ENCODE measurements around the gene BIN2. TPM values are rescaled to one million over a fixed set of nuclear protein-coding genes. Genes with fewer than 3 reads are reported as not detected.

Gene BIN2
- total and polyA plus RNA-seq, 9 of the 15 experiments (the other 6 are each of a cell fraction or from before 2014, with no cell fraction given): 0.04 to 0.39 (median 0.25) TPM; not detected in 1

- TF ChIP-seq ZNF584 (CRISPR knock-in tag; IDR thresholded peaks at IDR 0.05; ENCODE audit: low read depth) (no peak), THRA (IDR thresholded peaks at IDR 0.05) (no peak), HDGF (IDR thresholded peaks at IDR 0.05) (peak; percentile 78; the same call in 1 of the 2 replicates), CBX3 (IDR thresholded peaks at IDR 0.05; ENCODE audit: borderline replicate concordance in 1 of 2, low read length in 2 of 2) (no peak), ELF1 (tag; IDR thresholded peaks at IDR 0.05) (no peak), MYC (IDR thresholded peaks at IDR 0.05; ENCODE audit: low read depth, low read length) (0 out of 2 replicates have a peak, but pooled peaks have one; percentile 6), MYC (CRISPR knock-in tag; IDR thresholded peaks at IDR 0.05; ENCODE audit: borderline replicate concordance, low read depth) (no peak), CSDE1 (IDR thresholded peaks at IDR 0.05) (no peak), ZFP30 (CRISPR knock-in tag; IDR thresholded peaks at IDR 0.05; ENCODE audit: borderline replicate concordance) (no peak), KDM2B (CRISPR knock-in tag; IDR thresholded peaks at IDR 0.05) (no peak), RHOXF2B (CRISPR knock-in tag; conservative IDR thresholded peaks at IDR 0.05) (no peak), ETV6 (IDR thresholded peaks at IDR 0.05; ENCODE audit: borderline replicate concordance in 1 of 2, low read depth in 2 of 2, low read length in 1 of 2) (no peak), ETV6 (CRISPR knock-in tag; IDR thresholded peaks at IDR 0.05; ENCODE audit: borderline replicate concordance) (no peak), ZNF146 (CRISPR knock-in tag; IDR thresholded peaks at IDR 0.05; ENCODE audit: unreplicated experiment) (no peak), SMAD4 (CRISPR knock-in tag; conservative IDR thresholded peaks at IDR 0.05) (peak; percentile 40; the same call in 1 of the 2 replicates), ETS1 (conservative IDR thresholded peaks at IDR 0.05; ENCODE audit: control insufficient read depth, low read depth, low read length) (no peak), FIP1L1 (IDR thresholded peaks at IDR 0.05; ENCODE audit: low read depth, low read length, poor library complexity, severe bottlenecking) (no peak), MBD1 (CRISPR knock-in tag; IDR thresholded peaks at IDR 0.05) (no peak), HNRNPL (IDR thresholded peaks at IDR 0.05; ENCODE audit: low read depth, low read length) (no peak), ERF (CRISPR knock-in tag; IDR thresholded peaks at IDR 0.05) (0 out of 2 replicates have a peak, but pooled peaks have one; percentile 44), ETV5 (CRISPR knock-in tag; IDR thresholded peaks at IDR 0.05; ENCODE audit: low read depth) (no peak), NR2C1 (IDR thresholded peaks at IDR 0.05) (peak; percentile 44; the same call in 1 of the 2 replicates), NR2C1 (tag; IDR thresholded peaks at IDR 0.05) (no peak)
These were observed 17.5 kb upstream of the BIN2 start (continued) for GRCh38 chr12:51341251-51342007.

Measured in K562 (cell line).